ENCODE results near the gene POLR3A.
A peak's percentile ranks its signal among the peaks of the same experiment; 100 is the strongest.

DNA sequence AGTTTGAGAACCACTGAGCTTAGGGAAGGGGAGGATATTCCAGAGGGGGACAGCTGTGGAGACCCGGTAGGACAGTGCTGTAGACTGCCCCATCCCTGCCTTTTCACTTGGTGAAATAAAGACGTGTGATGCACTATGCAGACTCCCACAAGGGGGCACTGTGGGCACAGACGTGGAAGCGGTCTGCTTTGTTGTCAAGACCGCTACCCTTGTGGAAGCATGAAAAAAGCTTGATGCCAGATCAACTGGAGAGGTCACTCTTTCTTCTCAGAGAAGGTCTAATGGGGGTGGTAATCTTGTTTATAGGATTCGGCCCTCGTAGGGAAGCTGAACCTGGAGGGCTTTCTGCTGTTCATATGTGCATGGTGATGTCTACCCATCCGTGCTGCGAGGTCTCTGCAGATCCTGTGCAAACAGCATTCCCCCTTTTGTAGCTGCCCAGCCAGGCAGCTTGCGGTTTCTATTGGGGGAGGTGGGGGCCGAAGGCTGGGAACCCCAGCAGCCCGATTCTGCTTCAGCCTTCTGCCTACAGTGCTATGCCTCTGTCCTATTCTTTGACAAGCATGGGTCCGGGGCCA, 18.1 kb upstream of the POLR3A start:
- TF ChIP-seq, protein P1, sequence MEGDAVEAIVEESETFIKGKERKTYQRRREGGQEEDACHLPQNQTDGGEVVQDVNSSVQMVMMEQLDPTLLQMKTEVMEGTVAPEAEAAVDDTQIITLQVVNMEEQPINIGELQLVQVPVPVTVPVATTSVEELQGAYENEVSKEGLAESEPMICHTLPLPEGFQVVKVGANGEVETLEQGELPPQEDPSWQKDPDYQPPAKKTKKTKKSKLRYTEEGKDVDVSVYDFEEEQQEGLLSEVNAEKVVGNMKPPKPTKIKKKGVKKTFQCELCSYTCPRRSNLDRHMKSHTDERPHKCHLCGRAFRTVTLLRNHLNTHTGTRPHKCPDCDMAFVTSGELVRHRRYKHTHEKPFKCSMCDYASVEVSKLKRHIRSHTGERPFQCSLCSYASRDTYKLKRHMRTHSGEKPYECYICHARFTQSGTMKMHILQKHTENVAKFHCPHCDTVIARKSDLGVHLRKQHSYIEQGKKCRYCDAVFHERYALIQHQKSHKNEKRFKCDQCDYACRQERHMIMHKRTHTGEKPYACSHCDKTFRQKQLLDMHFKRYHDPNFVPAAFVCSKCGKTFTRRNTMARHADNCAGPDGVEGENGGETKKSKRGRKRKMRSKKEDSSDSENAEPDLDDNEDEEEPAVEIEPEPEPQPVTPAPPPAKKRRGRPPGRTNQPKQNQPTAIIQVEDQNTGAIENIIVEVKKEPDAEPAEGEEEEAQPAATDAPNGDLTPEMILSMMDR (IDR thresholded peaks at IDR 0.05 in 8 of 11, conservative IDR thresholded peaks at IDR 0.05 in 3 of 11): peak; percentile 64 to 88 (median 82)
- peak in 1 of 3 donors; percentile 35 for TF ChIP-seq POLR2AphosphoS5 (IDR thresholded peaks at IDR 0.05)
